Hepatocyte (in vitro differentiated cells): ENCODE results near the gene TSPAN6. TPM values are rescaled to one million over a fixed set of nuclear protein-coding genes. Genes with fewer than 3 reads are reported as not detected.

Experiments
- DNase-seq: peaks from one replicate; pipeline ENCODE4 v3.0.0-alpha.2; 2016; ENCODE audit warnings: low spot score
- H2AFZ ChIP-seq: fragments of 200-600 bp; sonication (generic); 2 replicates; pipeline ENCODE4 v1.6.0; 2016; ENCODE audit warnings: antibody characterized with exemption, mild to moderate bottlenecking
- H3K27ac ChIP-seq: fragments of 200-600 bp; sonication (generic); 2 replicates; pipeline ENCODE4 v1.5.1; 2016; ENCODE audit warnings: mild to moderate bottlenecking
- H3K27me3 ChIP-seq: fragments of 200-600 bp; sonication (generic); 2 replicates; pipeline ENCODE4 v1.6.1; 2016
- H3K36me3 ChIP-seq: fragments of 200-600 bp; sonication (generic); replicated peaks from 2 replicates; pipeline ENCODE4 v1.5.1; 2016; ENCODE audit warnings: low read depth; ENCODE audit not compliant: insufficient read depth
- H3K4me1 ChIP-seq: fragments of 200-600 bp; sonication (generic); 2 replicates; pipeline ENCODE4 v1.5.1; 2016; ENCODE audit warnings: mild to moderate bottlenecking, moderate library complexity; ENCODE audit not compliant: insufficient read depth
- H3K4me2 ChIP-seq: fragments of 200-600 bp; sonication (generic); 2 replicates; pipeline ENCODE4 v1.6.0; 2016
- H3K4me3 ChIP-seq: fragments of 200-600 bp; sonication (generic); 2 replicates; pipeline ENCODE4 v1.5.1; 2016; ENCODE audit warnings: mild to moderate bottlenecking
- H3K79me2 ChIP-seq: fragments of 200-600 bp; sonication (generic); 2 replicates; pipeline ENCODE4 v1.6.0; 2017; ENCODE audit warnings: mild to moderate bottlenecking
- H3K9me2 ChIP-seq: fragments of 200-600 bp; sonication (generic); replicated peaks from 2 replicates; pipeline ENCODE4 v1.6.0; 2017; ENCODE audit warnings: mild to moderate bottlenecking; ENCODE audit not compliant: insufficient read depth
- H3K9me3 ChIP-seq: fragments of 200-600 bp; sonication (generic); 2 replicates; pipeline ENCODE4 v1.5.1; 2016; ENCODE audit warnings: low read depth, mild to moderate bottlenecking
- H4K20me1 ChIP-seq: fragments of 200-600 bp; sonication (generic); 2 replicates; pipeline ENCODE4 v1.6.0; 2016; ENCODE audit warnings: mild to moderate bottlenecking; ENCODE audit not compliant: insufficient read depth, poor library complexity, severe bottlenecking
- EZH2 ChIP-seq: fragments of 200-600 bp; sonication (generic); IDR thresholded peaks from 2 replicates; pipeline ENCODE4 v1.6.1; 2016; ENCODE audit warnings: antibody characterized with exemption, mild to moderate bottlenecking, borderline replicate concordance
- EZH2phosphoT487 ChIP-seq: fragments of 200-600 bp; sonication (generic); IDR thresholded peaks from one replicate; pipeline ENCODE4 v1.6.1; 2018; ENCODE audit warnings: antibody characterized with exemption, mild to moderate bottlenecking, low read depth, moderate library complexity; ENCODE audit not compliant: unreplicated experiment, severe bottlenecking
- WGBS: methylation state at CpG from one replicate; pipeline ENCODE4 v1.1.6; 2016; ENCODE audit warnings: low lambda C conversion rate; ENCODE audit errors: missing lambda C conversion rate; 5-methylcytosine and 5-hydroxymethylcytosine counted together
- polyA plus RNA-seq: library from polyadenylated mRNA; unstranded; fragments of >200 nt; fragmentation: Nextera tagmentation; extraction: Ambion mirVana; gene quantifications from 2 replicates; pipeline ENCODE4 v1.2.1, GENCODE V29; 2016
- total RNA-seq: library from RNA; depleted of rRNA; stranded (reverse); fragments of >200 nt; gene quantifications from 2 replicates; pipeline ENCODE4 v1.2.3, GENCODE V29; 2014
- TF ChIP-seq, protein P1 (sequence below): fragments of 200-600 bp; sonication (generic); IDR thresholded peaks from 2 replicates; pipeline ENCODE4 v1.5.1; 2016; ENCODE audit warnings: antibody characterized with exemption, mild to moderate bottlenecking; ENCODE audit not compliant: poor library complexity

TSPAN6 gene
- total and polyA plus RNA-seq, 2 experiments from 2014 or later, result 131 to 134 TPM

DNA sequence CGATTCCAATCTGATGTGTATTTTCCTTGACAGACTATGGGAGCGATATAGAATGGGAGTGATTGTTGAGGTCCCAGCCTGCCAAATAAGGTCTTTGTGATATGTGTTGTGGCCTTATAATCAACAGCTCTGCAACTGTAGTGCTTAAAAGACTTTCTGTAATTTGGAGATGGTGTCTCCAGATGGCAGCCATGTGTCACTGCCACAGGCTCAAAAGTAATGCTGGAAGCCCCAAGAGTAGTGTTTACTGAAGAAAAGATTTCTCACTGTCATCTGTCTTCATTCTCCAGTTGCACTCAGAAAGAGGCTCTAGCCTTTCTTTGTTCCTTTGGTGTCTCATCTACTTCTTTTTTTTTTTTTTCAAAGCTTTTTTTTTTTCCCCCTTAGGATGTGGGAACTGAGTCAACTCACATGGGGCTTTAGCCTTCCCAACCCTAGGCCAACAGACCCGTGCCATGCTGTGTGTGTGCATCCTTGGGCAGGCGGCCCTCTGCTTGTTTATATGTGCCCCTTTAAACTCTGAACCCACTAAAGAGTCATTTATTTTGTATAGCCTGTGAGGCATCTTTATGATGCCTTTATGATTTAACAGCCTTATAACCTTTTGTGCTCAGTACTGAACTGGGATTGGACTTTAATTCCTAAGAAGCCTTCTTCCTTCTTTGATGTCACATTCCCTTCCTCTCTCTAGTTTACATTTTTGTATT is 23.0 kb upstream of the TSPAN6 start:
- Histone ChIP-seq H2AFZ (no peak overlapping the region), H4K20me1 (no peaks in the 10 kb centered on the region), H3K27ac (peak overlapping the region; percentile 73), H3K4me2 (peak overlapping the region; percentile 13), H3K9me2 (no peaks in the 10 kb centered on the region), H3K36me3 (no peaks in the 10 kb centered on the region), H3K27me3 (no peaks in the 10 kb centered on the region), H3K79me2 (no peaks in the 10 kb centered on the region), H3K4me3 (no peak overlapping the region), H3K4me1 (peaks cover 9% of the 10 kb centered on the region), H3K9me3 (no peaks in the 10 kb centered on the region)
- DNase-seq, result no peak
- WGBS, result 77% methylated on average over 4 of the region's 4 CpGs
- TF ChIP-seq EZH2phosphoT487 (no peak), EZH2 (no peak)
- TF ChIP-seq, protein P1, sequence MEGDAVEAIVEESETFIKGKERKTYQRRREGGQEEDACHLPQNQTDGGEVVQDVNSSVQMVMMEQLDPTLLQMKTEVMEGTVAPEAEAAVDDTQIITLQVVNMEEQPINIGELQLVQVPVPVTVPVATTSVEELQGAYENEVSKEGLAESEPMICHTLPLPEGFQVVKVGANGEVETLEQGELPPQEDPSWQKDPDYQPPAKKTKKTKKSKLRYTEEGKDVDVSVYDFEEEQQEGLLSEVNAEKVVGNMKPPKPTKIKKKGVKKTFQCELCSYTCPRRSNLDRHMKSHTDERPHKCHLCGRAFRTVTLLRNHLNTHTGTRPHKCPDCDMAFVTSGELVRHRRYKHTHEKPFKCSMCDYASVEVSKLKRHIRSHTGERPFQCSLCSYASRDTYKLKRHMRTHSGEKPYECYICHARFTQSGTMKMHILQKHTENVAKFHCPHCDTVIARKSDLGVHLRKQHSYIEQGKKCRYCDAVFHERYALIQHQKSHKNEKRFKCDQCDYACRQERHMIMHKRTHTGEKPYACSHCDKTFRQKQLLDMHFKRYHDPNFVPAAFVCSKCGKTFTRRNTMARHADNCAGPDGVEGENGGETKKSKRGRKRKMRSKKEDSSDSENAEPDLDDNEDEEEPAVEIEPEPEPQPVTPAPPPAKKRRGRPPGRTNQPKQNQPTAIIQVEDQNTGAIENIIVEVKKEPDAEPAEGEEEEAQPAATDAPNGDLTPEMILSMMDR, result no peak

DNA sequence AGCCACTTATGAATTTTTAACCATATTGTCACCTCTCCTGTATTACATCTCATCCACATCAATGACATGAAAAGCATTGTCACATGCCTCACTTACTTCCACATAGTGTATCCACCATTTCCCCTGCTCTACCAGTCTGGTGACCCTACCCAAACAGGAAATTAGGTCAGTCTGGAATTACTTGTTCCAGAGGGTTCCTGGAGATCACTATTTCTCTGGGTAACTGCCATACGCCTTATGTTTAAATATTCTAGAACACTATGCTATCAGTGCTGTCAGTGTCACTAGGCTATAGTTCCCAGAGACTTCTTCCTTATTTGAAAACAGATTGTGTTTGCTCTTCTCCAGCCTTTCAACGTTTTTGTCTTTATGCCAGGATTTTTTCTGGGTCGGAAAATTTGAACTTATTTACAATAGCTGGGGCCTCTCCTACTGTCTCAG is 22.4 kb upstream of the TSPAN6 start:
- Histone ChIP-seq H3K36me3 (no peaks in the 10 kb centered on the region), H3K79me2 (no peaks in the 10 kb centered on the region), H4K20me1 (no peaks in the 10 kb centered on the region), H3K4me2 (peak overlapping the region; percentile 13), H3K4me3 (no peak overlapping the region), H2AFZ (no peak overlapping the region), H3K4me1 (peaks cover 9% of the 10 kb centered on the region), H3K27me3 (no peaks in the 10 kb centered on the region), H3K27ac (peak overlapping the region; percentile 73), H3K9me2 (no peaks in the 10 kb centered on the region), H3K9me3 (no peaks in the 10 kb centered on the region)
- DNase-seq, result no peak
- WGBS, result 60% methylated on average over 3 of the region's 3 CpGs
- TF ChIP-seq EZH2phosphoT487, result no peak
- no peak for TF ChIP-seq EZH2
- TF ChIP-seq, protein P1, result no peak

DNA sequence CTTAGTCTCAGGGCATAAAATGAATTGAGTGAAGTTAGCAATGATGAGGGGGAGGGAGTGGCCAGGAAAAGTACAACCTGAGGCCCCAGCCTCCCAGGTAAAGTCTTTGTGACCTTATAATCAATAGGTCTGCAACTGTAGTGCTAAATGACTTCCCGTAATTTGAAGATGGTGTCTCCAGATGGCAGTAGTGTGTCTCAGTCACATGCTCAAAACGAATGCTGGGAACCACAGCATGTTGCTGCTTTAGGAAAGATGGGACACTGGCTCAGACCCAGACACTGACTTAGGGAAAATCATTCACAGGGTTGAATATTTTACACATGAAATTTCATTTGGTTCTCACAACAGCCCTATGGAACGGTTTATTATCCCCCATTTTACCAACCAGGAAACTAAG is 17.7 kb upstream of the TSPAN6 start:
- Histone ChIP-seq H3K4me2 (no peak overlapping the region), H3K27ac (no peak overlapping the region), H3K9me3 (no peaks in the 10 kb centered on the region), H3K79me2 (no peaks in the 10 kb centered on the region), H3K4me3 (no peak overlapping the region), H3K36me3 (no peaks in the 10 kb centered on the region), H3K27me3 (no peaks in the 10 kb centered on the region), H4K20me1 (no peaks in the 10 kb centered on the region), H3K9me2 (no peaks in the 10 kb centered on the region), H2AFZ (no peak overlapping the region), H3K4me1 (peaks cover 11% of the 10 kb centered on the region)
- TF ChIP-seq, protein P1, result peak; percentile 15
- TF ChIP-seq EZH2phosphoT487, result no peak
- peak; percentile 23 for DNase-seq
- 42% methylated on average over 3 of the region's 3 CpGs for WGBS

DNA sequence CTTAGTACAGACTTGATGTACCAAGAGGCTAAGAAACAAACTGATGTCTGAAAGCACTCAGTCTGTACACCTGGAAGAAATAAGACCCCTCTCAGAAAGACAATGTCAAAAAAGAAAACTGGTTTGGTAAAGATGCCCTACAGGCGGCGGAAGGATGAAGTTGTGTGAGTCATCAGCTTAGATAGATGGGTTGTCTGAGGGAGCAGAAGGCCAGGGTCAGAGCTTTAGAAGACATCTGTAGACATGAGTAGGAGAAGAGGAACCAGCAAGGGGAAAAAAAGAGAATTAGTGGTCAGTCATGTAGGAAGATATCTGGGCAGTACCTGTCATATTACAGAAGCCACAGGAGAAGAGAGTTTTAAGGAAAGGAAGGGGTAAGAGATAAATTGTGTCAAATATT is 15.7 kb upstream of the TSPAN6 start:
- Histone ChIP-seq H3K4me1 (peaks cover 24% of the 10 kb centered on the region), H3K4me2 (no peak overlapping the region), H2AFZ (no peak overlapping the region), H3K4me3 (no peak overlapping the region), H3K27me3 (no peaks in the 10 kb centered on the region), H3K9me2 (no peaks in the 10 kb centered on the region), H3K79me2 (no peaks in the 10 kb centered on the region), H3K27ac (no peak overlapping the region), H4K20me1 (no peaks in the 10 kb centered on the region), H3K9me3 (no peaks in the 10 kb centered on the region), H3K36me3 (no peaks in the 10 kb centered on the region)
- TF ChIP-seq, protein P1, result no peak
- TF ChIP-seq EZH2phosphoT487 (no peak), EZH2 (no peak)
- no peak for DNase-seq
- WGBS, result 91% methylated on average over 2 of the region's 2 CpGs
